NCI-H2029 treated with DMSO at 0.1 percent for 48 hours (cell line): ENCODE measurements around the gene NCBP1.
"Not testable (repeated sequence)": the region's sequence is repeated elsewhere in the genome, so short reads cannot be mapped to it uniquely, and the experiment has no call there.

ENCODE experiments used
- DNase-seq: peaks from one replicate; lab custom pipeline; 2025; lab: John Stamatoyannopoulos, UW

The NCBP1 gene

GRCh38 chr9:97632985-97633858 lies at the start of gene NCBP1, which contains the start of gene TSTD2:
NCBP1 (plus strand) TSS chr9:97633821; CDS start chr9:97633882, 61 bp downstream.
TSTD2 (minus strand) TSS chr9:97633368; CDS start chr9:97627562, 5,806 bp downstream.
- peak; percentile 97 for DNase-seq

DNA sequence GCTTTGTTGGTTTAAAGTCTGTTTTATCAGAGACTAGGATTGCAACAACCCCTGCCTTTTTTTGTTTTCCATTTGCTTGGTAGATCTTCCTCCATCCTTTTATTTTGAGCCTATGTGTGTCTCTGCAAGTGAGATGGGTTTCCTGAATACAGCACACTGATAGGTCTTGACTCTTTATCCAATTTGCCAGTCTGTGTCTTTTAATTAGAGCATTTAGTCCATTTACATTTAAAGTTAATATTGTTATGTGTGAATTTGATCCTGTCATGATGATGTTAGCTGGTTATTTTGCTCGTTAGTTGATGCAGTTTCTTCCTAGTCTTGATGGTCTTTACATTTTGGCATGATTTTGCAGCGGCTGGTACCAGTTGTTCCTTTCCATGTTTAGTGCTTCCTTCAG lies 48.8 kb upstream of the NCBP1 start:
- not testable (repeated sequence) for DNase-seq

- DNase-seq = not testable (repeated sequence)
Measured at GRCh38 chr9:97586909-97587308, 46.7 kb upstream of the NCBP1 start.

DNA sequence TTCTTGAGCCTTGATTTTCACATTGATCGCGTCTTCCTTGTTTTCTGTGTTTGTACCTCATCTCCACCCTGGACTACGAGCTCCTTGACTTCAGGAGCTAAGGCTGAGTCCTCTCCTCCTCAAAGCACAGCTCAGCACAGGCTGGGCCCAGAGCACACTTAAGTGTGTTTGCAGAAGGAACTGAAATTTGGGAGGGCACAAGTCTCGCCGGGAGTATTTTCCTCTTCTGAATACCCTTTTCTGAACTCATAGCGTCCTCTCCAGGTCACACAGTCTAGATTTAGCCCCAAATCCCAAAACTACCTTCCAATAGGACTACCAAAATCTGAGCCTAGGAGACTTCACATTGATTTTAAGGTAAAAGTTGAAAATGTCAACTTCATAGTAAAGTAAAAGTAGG lies 42.1 kb upstream of the NCBP1 start:
- no peak for DNase-seq

DNA sequence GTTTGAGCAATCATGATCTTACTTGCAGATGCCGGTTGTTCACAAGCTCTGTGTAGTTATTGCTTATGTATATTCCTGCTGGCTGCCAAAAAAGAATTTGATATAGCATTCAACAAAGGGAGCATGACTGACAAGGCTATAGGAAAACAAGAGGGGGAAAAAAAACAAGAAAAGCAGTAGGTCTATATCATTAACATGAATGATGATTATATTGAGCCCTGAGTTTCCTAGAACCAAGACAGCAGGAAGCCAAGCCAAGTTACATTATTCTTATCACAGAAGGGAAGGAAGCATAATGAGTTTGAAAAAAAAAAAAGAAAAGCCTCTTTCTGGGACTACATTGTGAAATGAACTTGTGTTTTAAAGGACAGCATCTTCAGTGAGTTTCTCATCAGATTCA lies 41.5 kb upstream of the NCBP1 start:
- DNase-seq = peak; percentile 5

GRCh38 chr9:97593960-97594359 lies 39.7 kb upstream of the NCBP1 start:
- DNase-seq = no peak

- no peak for DNase-seq
Measured at GRCh38 chr9:97594381-97594921, 39.2 kb upstream of the NCBP1 start.

DNA sequence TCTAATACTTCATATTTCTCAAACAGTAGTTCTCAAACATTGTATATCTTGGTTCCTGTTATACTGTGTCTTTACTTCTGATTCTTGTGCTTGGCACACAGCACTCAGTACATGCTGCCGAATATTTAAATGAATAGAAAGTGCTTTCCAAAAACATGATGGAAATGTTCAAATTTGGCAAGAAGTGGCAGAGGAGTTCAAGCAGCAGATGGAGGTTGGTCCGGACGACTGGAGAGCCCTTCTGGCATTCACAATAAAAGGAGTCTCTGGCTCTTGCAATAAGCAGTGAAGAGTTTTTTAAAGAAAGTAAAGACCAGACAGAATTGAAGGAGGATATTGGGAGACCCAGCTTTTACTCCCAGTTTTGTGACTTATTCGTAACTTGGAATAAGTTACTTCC lies 36.7 kb upstream of the NCBP1 start:
- no peak for DNase-seq

GRCh38 chr9:97598461-97599288 lies 34.9 kb upstream of the NCBP1 start:
- peak; percentile 76 for DNase-seq

DNA sequence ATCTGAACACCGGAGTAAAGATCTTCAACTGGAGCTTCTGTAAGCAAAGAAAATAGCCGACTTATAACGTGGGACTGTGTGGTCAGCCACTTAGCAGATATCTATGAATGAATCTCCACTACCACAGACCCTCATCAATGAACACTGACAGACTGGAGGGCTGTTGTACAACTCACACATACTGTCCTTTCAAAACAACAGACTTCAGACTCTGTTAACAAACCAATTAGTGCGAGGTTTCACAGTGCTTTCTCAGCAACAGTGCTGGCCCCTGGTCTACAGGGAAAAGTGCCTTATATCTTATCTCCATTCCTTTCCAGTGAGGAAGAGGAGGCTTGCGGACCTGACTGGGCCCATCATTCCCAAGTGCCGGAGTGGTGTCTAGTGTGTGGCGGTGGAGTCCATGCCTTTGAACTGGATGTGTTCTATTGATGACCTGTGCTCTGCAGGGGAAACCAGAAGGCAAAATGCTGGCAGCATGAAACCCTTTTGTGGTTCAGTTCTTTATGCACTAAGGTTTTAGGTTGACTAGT lies 34.2 kb upstream of the NCBP1 start:
- DNase-seq = no peak

- no peak for DNase-seq
Measured at GRCh38 chr9:97600531-97601227, 32.9 kb upstream of the NCBP1 start.

DNA sequence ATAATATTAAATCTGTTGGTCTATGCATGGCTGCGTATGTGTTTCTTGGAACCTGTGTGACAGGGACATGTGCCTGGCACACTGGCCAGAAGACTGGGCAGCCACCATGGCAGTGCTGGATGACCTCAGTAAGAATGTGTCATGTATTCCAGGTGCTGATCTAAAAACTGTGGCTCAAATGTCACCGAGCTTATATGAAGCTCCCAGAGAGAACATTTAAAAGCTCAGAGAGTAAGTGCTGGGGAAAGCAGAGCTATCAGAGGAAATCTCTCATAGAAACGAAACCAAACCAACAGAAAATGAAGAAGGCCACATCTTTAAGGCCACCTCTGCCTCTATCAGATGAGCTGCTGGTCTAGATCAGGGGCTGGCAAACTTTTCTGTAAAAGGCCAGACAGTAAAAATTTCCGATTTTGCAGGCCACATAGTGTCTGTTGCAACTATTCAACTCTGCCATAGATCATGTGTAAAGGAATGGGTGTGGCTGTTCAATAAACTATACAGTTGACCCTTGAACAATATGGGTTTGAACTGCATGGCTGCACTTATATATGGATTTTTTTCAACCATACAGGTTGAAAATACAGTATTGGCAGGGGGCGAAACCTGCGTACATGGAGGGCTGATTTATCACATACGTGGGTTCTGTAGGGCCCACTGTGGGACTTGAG lies 32.3 kb upstream of the NCBP1 start:
- no peak for DNase-seq

DNA sequence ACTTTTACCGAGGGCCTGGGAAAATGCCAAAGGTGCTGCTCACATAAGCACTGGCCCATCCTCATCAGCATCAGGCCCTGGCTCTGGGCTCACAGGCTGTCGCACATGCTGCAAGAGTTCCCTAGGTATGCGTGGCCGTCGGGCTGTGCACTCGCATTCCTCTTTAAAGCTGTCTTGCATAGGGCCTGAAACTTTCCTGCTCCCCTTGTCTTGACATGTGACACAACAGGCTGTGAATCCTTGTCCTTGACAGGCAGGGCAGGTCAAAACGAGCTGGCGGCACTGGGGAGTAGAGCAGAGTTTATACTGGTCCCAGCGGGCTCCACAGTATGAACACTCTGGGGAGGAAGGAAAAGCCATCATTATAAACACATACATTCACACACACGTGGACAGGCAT lies 31.2 kb upstream of the NCBP1 start:
- DNase-seq = no peak

- DNase-seq = no peak
Measured at GRCh38 chr9:97604901-97605645, 28.5 kb upstream of the NCBP1 start.

DNA sequence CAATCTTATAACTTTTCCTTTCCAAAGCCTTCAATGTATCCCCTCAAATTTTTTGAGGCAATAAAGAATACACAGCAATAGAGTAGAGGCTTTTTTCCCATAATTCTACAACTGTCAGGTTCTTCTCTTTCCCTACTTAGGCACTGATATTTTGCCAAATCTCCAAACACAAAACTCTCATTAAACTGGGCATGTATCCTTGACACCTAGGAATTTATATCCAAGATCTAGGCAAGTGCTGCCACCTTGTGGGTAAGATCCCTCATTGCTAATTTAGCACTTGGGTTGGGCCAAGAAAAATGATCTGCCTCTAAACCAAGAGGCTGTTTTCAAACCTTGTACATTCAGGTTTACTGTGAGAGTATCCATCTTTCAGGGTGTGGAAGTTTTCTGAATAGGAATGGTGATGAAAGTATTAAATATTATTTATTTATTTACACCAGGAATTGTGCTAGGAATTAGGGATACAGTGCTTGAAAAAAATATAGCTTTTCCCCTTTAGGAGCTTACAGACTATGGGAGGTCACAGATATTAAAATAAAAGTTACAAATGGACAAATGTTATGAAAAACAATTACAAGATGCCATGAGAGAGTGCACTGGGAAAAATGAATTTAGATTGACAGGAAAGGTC lies 18.1 kb upstream of the NCBP1 start:
- DNase-seq = peak; percentile 57

DNA sequence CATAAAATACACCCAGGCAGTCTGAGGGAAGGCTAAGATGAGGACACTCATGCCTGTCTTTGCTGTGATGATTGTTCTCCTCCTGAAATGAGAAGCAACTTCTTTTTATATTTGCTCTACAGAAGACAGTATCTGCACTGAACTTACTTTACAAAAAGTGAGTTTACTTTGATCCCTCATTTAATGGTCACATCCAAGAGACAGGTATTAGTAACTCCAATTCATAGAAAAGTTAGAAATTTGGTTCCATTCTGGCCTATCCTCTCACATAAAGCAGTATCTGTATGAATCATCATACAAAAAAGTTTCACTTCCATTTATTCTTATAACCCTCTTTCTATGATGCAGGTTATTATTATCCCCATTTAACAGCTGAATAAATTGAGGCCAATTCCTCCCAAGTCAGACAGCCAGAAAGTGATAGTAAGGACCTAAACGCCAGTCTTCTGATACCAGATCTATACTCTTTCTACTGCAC lies 15.6 kb upstream of the NCBP1 start:
- no peak for DNase-seq

GRCh38 chr9:97620063-97620462 lies 13.6 kb upstream of the NCBP1 start:
- not testable (repeated sequence) for DNase-seq

DNA sequence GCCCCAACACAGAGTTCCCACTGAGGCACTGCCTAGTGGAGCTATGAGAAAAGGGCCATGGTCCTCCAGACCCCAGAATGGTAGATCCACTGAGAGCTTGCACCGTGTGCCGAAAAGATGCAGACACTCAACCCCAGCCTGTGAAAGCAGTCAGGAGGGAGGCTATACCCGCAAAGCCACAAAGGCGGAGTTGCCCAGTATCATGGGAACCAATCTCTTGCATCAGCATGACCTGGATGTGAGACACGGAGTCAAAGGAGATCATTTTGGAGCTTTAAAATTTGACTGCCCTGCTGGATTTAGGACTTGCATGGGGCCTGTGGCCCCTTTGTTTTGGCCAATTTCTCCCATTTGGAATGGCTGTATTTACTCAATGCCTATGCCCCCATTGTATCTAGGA lies 11.1 kb upstream of the NCBP1 start:
- DNase-seq = not testable (repeated sequence)

GRCh38 chr9:97623946-97624345 lies 9.7 kb upstream of the NCBP1 start:
- DNase-seq = no peak

DNA sequence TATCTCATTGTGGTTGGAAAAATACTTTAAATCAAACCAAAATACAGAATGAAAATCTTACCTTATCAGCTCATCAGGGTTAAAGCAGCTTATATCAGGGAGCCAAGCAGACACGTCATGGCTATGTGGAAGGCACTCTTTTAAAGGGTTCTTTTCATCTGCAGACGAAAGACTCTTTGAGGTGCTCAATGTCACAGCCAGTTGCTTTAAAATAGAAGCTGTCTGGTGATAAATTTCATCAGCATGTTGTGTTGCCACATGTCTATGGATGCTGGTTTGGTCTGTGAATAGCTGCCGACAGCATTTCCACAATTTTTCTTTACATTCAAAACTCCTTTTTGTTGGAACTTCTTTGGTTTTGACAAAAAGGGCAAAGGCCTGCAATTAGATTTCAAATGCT lies 8.0 kb upstream of the NCBP1 start:
- DNase-seq = no peak
